ENCODE measurements around the gene OGDH.

OGDH gene

DNA sequence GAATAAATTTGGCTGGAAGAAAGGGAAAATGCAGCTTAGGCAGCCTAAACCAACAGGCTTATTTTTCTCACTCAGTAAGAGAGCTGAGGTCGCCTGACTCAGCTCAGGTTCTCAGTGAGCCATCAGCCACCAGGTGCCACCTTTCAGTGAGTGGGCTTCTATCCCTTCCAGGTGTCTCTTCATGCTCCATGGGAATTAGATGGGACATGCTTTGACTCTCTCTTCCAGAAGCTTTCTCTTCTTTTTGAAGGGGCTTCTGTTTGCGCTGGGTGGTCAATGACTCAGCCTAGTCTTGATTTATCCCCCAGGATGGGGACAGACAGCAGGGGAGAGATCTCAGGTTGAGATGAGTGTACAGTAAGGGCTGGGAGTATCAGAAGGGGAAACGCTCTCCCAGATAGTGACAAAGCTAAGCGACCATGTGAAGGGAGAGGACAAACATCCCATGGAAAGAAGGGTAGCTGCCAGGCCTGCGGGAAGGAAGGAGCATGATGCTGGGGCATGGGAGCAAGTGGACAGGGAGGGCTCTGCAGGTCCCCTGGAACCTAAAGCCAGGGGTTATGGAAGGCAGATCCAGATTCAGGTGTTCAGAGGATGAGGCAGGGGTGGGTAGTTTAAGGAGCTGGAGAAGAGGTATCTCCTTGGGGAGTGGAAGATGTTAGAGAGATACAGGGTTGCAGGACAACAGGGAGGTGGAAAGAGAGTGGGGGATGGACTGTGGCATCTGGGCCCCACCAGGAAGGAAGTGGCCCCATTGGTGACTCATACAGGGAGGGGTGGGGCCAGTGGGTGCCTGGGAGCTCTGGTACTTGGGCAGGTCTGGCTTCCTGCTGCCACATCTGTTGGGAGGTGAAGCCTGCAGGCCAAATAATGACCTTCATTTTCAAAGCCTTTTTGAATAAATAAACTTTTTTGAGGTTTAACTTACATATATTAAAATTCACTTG lies 32.5 kb downstream of the OGDH start:
- DNase-seq = no peak

DNA sequence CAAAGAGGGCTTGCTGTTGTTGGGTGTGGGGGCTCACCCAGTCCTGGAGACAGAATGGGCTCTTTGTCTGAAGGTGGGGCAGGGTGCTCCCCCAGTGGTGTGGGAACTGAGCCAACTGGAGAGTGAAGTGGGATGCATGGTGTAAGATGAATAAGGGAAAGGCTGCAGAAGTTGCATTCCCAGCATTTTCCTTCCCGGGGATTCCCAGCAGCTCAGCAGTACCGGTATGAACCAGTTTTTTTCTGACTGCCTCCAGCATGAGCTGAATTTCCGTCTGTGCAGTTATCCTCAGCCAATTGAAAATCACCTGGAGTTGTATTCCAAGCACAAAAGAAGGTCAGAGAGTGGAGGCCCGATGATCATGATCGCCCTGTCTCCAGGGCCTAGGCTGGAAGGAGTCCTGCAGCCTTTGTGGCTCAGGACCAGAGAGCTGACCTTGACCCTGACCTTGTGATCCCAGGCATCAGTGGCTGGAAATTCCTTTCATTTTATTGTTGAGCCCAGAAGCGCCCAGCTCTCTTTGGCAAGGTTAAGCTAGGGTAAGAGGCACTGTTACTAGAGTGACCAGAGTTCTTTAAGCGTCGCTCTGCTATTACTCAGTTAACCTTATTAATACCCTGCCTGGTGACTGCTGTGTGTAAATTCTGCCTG lies 33.4 kb downstream of the OGDH start:
- peak in 1 of 3 experiments; percentile 54 for DNase-seq

DNA sequence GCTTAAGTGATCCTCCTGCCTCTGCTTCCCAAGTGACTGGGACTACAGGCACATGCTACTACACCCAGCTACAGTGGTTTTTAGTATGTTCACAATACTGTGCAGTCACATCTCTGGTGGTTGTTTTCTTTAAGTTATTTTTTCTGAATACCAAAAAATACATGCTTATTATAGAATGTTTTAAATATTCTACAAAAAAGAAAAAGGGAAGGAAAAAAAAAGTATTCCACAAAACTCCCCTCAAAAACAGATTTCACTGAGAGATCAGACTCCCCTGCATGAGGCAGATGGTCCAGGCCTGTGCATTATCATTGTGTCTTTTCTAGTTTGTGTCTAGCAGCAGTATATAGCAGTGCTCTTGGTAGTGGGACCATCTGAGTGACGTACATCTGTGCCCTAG lies 36.8 kb downstream of the OGDH start:
- DNase-seq = no peak

DNA sequence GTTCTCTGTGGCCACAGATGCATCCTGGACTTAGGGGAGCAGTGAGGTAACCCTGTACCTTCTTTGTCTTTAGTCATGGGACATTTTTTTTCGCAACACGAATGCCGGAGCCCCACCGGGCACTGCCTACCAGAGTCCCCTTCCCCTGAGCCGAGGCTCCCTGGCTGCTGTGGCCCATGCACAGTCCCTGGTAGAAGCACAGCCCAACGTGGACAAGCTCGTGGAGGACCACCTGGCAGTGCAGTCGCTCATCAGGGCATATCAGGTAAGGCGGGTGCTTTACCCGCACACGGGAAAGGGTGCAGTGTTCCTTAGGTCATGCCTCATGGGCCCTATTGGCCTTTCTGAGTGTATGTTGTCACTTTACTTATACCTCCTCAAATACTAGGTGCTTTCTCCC lies 38.8 kb downstream of the OGDH start:
- no peak for DNase-seq

DNA sequence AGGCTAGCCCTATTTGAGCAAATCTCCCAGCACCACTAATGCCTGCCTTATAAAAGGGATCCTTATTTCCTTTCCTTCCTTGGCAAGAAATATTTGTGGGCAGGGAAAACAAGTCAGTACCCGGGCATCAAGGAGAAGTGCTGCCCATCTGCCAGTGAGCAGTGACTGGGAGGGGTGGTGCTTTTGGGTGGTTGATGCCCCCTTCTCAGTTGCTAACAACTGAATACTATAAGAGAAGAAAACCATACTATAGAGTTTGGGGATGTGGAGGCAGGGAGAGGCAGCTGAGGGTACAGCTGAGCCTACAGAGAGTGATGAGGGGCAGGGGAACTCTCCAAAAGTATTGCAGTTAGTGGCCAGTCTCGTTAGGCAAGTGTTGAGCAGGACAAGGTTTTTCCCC lies 39.3 kb downstream of the OGDH start:
- no peak for DNase-seq

DNA sequence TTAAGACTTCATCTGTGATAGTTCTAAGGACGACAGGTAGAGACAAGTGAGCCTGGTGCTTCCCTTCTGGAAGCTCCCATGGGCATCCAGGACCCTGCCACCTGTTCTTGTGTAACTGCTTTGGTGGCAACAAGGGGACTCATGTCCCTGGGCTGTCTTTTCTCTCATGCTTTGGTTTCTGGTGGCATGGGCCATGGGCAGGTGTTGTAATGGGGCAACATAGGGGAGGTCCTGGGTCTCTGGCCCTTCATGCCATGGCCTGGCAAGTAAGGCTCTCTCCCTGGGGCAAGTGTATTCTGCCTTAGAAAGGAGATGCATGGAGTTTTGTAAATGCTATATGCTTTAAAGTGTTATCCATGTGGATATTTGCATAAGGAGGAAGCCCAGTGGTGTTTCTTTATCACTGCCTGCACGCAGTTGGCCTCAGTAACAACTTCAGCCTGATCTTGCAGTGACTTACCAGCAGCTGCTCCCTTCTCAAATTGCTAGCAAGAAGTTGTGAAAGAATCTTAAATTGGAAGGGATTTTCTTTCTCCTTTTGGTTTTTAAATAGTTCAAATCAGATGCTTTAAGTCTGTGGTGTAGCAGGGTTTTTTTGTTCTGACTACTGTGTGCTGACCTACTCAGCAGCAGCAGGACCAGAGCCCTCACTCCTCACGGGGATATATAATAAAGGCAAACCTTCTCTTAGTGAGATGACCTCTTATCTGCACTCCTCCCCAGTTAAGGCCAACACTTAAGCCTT lies 39.9 kb downstream of the OGDH start:
- DNase-seq = no peak

DNA sequence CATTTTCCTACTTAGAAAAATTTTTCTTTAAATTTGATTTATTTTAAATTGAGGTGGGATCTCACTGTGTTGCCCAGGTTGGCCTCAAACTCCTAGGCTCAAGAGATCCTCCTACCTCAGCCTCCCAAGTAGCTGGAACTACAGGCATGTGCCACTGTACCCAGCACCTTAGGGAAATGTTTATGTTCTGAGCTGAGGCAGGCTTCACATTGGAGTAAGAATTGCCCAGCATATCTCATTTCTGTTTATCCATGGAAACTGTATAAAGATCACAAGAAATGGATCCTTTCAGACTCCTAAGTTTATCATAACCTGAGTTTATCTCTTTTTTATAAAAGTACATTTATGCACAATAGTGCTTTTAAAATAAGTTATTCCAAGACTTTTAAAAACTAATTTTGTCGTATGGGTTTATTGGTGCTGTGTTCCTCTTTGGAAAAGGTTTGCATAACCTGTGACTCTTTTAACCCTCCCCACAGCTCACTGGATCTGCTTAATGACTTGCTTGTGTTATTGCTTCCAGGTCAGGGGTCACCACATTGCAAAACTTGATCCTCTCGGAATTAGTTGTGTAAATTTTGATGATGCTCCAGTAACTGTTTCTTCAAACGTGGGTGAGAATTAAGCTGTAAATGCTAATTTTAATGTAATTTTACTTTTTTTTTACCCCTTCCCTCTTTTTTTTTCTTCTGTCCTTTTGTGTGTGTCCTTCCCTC lies 40.7 kb downstream of the OGDH start:
- no peak for DNase-seq

DNA sequence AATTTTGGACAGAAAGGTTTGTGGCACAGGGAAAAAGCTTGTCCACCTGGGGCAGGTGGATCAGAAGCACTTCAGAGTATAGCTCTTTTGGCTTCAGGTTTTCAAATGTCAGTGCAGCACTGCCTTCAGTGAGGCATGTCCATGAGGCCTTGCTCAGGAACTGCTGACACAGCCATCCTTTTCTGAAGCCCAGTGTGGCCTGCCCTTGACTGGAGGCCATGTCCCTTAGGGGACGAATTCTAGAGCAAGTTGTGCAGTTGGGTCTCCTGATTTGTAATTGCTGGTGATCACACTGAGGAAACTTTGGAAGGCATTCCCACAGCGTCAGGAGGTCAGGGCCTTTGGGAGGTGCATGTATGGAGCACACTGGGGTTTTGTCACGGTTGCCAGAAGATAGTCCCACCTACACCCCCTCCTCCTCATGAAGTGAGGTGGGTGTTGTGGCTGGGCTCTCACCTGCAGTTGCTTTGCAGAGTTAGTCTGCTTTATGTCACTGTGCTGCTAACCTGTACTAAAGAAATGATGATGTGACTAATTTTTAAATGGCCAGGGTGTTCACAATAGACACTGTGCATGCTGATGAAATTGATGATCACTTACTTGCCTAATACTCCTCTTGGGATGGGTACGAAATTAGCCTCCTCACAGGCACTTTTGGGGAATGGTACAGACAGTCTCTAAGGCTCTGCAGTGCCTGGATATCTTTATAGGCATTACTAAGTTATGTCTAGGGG lies 41.7 kb downstream of the OGDH start:
- DNase-seq = no peak

DNA sequence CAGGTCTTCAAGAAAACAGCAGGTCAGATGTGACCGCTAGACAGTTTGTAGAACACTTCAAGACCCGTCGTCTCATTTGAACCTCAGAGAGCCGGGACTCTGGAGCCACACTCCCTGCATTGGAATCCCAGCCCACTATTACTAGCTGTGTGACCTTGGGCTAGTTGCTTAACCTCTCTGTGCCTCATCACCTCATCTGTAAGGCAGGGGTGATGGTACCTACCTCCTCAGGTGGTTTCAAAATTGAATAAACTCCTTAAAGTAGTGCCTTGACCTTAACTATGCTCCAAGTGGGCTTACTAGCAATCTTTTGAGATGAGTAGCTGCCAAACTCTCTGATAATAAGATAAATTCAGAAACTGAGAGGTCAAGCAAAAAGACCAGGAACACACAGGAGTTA lies 43.8 kb downstream of the OGDH start:
- no peak for DNase-seq

DNA sequence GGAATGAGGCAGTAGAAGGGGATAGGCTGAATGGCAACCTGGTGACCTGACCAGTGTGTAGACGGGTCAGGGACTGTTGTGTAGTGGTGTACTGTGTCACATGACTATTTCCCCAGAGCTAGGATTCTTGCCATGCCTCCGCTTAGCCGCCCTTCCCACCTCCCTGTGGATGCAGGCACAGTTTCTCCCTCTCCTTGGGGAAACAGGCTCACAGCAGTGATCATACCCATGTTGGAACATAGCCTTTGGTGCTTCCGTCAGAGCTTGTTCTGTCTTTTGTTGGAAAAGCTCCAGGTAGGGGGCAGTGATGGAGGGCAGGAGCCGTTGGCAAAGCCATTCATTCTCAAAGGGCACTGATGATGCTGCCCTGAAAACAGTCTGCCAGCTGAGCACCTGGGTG lies 44.3 kb downstream of the OGDH start:
- no peak for DNase-seq

DNA sequence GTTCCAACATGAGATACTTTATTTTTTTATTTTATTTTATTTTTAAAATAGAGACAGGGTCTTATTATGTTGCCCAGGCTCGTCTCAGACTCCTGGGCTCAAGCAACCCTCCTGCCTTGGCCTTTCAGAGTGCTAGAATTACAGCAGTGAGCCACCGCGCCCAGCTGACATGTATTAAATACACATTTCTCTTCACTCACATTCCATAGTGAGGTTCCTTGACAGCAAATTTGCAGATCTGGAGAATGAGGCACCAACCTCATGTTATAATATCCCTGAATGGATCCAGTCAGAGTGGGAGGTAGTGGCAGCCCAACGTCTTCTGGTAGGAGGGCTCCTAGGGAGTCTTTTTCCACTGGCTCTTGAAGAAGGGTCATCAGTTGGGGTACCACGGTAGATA lies 46.1 kb downstream of the OGDH start:
- no peak for DNase-seq

DNA sequence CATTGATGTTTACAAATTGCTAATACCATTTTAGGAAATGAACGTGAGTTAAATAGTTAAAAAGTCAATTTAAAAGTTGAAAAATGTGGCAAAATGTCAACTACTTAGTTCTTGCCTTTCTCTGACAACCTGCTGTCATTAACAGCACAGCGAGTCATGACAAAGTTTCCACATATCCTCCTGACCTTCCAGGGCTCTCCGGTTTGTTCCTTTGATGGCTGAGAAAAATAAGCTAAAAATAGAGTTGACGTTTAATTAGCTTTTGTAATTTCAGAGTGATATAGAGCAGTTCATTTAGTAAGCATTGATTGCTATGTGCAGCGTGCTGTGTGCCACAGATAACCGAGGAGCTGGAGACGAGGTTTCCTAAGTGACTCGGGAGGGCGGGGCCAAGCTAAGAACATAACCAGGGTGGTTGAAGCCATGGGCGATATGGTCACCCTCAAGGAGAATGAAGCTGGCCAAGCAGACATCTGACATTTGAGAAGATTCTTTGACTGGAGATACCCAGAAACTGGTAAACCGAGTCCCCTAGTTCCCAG lies 47.9 kb downstream of the OGDH start:
- no peak for DNase-seq

DNA sequence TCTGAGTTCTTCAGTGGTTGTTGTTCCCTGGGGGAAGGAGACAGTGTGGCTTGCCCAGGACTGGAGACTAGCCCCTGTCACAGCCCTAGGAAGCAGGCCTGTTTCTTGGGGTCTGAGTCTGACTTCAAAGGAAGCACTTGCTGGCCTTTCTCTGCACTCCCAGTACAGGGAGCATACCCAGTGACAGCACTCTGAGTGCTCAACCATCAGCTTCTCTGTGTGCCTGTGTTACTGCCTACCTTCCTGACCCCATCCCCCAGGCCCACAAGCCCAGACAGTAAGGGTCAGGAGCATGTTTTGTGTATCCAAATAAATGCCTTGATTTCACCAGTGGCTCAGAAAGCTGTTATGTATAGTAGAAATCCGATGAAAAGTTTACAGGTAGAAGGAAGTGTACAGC lies 48.9 kb downstream of the OGDH start:
- DNase-seq = no peak

DNA sequence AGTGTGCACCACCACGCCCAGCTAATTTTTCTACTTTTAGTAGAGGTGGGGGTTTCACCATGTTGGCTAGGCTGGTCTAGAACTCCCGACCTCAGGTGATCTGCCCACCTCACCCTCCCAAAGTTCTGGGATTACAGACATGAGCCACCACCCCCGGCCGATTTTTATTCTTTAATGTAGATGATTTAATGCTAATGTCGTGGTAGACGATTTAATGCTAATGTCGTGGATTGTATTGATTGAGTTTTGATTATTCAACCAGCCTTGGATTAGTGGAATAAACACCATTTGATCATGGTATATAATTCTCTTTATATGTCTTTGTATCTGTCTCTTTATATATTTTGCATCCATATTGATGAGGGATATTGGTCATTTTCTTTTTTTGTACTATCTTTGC lies 52.6 kb downstream of the OGDH start:
- no peak for DNase-seq

DNA sequence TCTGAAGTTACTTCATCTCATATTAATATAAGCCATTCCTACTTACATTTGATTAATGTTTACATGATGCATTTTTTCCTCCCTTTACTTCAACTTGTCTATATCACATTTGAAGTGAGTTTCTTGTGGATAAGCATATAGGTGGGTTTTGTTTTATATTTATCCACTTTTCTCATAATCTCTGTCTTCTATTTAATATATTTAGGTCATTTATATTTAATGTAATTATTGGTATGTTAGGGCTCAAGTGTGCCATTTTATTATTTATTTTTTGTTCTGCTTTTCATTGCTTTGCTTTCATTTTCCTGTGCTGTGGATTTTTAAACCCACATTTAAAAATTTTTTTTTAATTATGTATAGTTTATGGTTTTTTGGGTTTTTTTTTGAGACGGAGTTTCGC lies 54.8 kb downstream of the OGDH start:
- no peak for DNase-seq

DNA sequence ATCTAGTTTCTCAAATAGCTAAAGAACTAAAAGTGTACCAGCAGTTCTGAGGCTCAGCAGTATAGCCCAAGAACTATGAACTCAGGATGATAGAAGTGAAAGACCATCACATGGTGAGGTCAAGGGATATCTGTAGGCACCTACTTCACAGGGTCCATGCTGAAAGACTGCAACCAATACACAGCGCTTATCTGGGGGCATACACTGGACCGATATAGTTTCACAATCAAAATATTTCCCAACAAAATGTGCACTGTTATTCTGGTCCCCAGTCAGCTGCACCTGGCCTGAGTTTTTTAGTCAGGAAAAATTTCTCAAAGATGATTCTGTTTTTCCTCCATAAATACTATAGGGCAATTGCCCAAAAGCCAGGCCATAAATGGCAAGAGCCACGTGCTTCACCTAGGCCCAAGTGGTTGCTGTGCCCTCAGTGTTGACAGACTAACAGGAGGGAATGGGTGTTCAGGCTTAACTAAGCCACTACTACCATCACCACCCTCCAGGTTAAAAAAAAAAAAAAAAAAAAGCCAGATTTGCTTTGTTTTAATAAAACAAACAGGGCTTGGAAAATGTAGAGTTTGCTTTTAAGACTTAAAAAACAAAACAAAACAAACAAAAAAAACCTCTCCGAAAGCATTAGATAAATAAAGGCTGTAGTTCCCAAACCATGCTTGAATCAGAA lies 58.5 kb downstream of the OGDH start:
- DNase-seq = no peak

DNA sequence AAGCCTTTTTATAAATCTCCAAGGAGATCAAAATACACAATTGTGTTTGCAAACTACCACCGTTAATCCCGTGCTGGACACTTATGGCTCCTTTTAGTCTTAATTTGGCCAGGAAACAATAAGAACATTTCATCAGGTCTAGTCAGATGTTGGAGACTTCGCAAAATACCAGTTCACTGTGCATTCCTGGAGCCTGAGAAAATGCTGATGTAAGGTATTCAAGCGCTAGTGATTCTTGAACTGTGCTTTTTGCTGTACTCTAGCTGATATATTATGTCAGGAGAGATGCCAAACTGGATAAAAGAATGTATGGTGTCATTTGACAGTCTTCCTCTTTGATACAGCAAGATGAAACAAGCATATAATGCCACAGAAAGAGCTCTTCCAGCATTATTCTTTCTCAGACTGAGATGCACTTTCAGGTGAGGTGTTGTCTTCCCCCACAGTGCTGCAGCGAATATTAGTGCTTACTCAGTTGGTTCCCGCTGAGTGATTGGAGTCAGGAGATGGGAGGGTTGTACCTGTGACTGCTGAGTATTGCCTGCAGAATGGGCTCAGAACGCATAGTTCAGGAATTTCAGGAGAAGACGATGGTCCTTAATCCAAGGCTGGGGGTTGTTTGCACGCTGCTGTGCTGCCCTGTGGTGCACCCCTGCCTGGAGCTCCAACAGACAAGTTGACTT lies 59.2 kb downstream of the OGDH start:
- no peak for DNase-seq

DNA sequence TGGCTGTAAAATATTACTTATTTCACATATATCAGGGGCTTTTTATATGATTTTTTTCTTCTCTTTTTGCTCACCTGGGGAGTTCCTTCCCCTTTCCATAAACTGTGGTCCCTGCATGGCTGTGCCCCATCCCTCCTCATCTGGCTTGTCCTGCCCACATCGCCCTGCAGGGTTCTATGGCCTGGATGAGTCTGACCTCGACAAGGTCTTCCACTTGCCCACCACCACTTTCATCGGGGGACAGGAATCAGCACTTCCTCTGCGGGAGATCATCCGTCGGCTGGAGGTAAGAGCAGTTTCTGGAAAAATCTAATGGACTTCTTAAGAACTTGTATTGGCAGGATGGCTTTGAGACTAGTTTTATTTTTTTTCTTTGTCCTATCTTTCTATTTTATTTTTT lies 60.1 kb downstream of the OGDH start:
- no peak for DNase-seq

DNA sequence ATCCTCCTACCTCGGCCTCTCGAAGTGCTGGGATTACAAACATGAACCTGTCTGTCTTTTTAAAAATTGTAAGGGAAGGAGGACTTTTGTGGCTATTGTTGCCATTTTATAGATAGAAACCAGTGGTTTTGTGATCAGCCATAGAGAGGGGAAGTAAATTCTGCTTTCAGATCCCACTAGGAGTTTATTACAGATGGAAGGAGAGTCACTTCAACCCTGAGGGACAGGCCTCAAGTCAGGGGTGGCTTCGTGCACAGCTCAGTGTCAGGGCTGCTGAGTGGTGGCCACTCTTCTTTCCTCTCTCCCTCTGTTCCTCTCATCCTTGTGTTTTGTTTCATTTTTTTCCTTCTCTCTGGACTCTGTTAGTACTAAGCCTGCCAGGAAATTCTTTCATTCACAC lies 60.8 kb downstream of the OGDH start:
- DNase-seq = no peak

DNA sequence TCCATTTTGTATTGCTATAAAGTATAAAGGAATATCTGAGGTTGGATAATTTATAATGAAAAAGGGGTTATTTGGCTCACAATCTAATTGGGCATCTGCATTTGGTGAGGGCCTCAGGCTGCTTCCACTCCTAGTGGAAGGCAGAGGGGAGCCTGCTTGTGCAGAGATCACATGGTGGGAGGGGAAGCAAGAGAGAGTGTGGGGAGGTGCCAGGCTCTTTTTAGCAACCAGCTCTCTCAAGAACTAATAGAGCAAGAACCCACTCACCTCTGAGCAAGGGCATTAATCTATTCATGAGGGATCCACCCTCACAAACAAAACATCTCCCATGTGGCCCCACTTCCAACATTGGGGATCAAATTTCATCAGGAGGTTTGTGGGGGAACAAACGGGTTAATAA lies 64.6 kb downstream of the OGDH start:
- no peak for DNase-seq

DNA sequence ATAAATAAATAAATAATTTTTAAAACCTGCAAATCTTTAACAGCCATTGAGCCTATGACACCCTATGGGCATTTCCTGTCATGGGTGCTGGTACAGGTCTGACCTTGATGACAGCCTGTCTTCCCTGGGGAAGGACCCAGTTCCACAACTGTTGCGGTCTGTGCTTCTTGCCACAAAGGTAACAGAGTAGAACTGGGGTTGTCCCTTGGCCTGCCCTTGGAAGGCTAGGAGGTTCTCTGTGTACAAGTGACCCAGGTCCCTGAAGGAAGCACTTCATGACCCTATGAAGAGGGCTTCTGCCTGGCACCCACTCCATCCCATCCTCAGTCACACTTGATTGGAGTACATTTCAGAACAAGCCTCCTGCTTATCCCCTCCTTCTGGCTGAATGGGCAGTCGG lies 66.9 kb downstream of the OGDH start:
- DNase-seq = no peak

Measured in NCI-H1417 (cell line).